ENCODE results near the gene SLC27A5. TPM values are rescaled to one million over a fixed set of nuclear protein-coding genes. Genes with fewer than 3 reads are reported as not detected.

Gene SLC27A5
- total and polyA plus RNA-seq, 2 of the 13 experiments (the other 11 are each of a cell fraction or from before 2014, with no cell fraction given) = 30.3 to 40.2 TPM

DNA sequence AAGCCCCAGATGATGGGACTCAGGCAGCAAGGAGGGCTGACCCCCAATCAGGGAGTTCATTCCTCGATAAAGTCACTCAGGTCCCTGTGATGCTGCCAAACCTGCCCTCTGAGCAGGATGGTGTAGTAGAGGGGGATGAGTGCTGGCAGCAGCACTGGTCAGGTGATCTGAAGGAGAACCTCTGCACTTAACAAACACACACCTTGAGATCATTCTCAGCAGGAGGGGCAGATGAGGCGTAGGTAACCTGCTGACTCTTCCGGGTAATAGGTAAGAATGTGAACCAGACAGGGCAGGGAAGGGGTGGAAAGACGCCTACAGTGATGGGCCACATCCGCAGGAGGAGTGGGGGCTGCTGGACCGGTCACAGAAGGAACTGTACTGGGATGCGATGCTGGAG, 32.5 kb downstream of the SLC27A5 start:
- H3K27ac ChIP-seq (ENCODE audit: extremely low read length, insufficient read depth, low read length) = no peak overlapping the region
- H3K27me3 ChIP-seq (ENCODE audit: control insufficient read depth in 1 of 2, insufficient read depth in 2 of 2, low read length in 2 of 2) = no peaks in the 10 kb centered on the region; a peak in 1 of 5 replicates
- H4K20me1 ChIP-seq (ENCODE audit: insufficient read depth, low read length) = no peaks in the 10 kb centered on the region
- in situ Hi-C loops (cut with HindIII; ENCODE audit: extremely low pct_ligation_motif_present, low pct_unique_long_range_greater_than_20kb) (no loop called here), intact Hi-C loops (cut with micrococcal nuclease; ENCODE audit: unreplicated experiment) (no loop called here)
- no peaks in the 10 kb centered on the region for H3K9me3 ChIP-seq (ENCODE audit: low read length)
- 99% methylated on average over 7 of the region's 7 CpGs for WGBS (ENCODE audit: low lambda C conversion rate)
- ChIA-PET CTCF (ENCODE audit: low intra/inter-chr PET ratio, low total read pairs) (no interaction called here), POLR2A (interaction anchor here (1.1 kb wide), 1 partner anchor 40 kb away, joined by 3 read pairs; the partner anchor contains the start of gene ZBTB45)
- peaks cover 1 to 18% of the 10 kb centered on the region in 2 experiments; a peak in 2 of 5 replicates for H3K36me3 ChIP-seq (replicated peaks in 1 of 2; ENCODE audit: control insufficient read depth in 1 of 2, insufficient read depth in 2 of 2, low read length in 2 of 2)
- FAIRE-seq (no peak), ATAC-seq (no peak), DNase-seq (ENCODE audit: low spot score) (no peak)
- no peaks in the 10 kb centered on the region for H3K79me2 ChIP-seq (ENCODE audit: insufficient read depth, low read length)
- no TSS peak for BruUV-seq (replicated peaks)
- H3K4me2 ChIP-seq (ENCODE audit: low read depth, low read length) = no peak overlapping the region
- no peak overlapping the region for H3K9ac ChIP-seq (ENCODE audit: insufficient read depth, low read depth, low read length)
- H3K4me1 ChIP-seq (ENCODE audit: insufficient read depth, low read length) = peaks cover 20% of the 10 kb centered on the region
- H2AFZ ChIP-seq (ENCODE audit: low read length) = no peak overlapping the region
- H3K4me3 ChIP-seq (replicated peaks in 1 of 3; ENCODE audit: insufficient read depth in 1 of 3, low read depth in 2 of 3, low read length in 3 of 3) = no peak overlapping the region
- TF ChIP-seq, protein P1, sequence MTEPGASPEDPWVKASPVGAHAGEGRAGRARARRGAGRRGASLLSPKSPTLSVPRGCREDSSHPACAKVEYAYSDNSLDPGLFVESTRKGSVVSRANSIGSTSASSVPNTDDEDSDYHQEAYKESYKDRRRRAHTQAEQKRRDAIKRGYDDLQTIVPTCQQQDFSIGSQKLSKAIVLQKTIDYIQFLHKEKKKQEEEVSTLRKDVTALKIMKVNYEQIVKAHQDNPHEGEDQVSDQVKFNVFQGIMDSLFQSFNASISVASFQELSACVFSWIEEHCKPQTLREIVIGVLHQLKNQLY (CRISPR knock-in tag; IDR thresholded peaks at IDR 0.05) = no peak
- TF ChIP-seq KLF11 (CRISPR knock-in tag; IDR thresholded peaks at IDR 0.05) (no peak), SRY (CRISPR knock-in tag; IDR thresholded peaks at IDR 0.05) (no peak), MED13 (CRISPR knock-in tag; IDR thresholded peaks at IDR 0.05) (no peak), KDM5B (CRISPR knock-in tag; IDR thresholded peaks at IDR 0.05; ENCODE audit: borderline replicate concordance) (no peak), SMARCE1 (IDR thresholded peaks at IDR 0.05; ENCODE audit: borderline replicate concordance) (no peak), DPF2 (CRISPR knock-in tag; IDR thresholded peaks at IDR 0.05; ENCODE audit: borderline replicate concordance, low read depth) (no peak), JUN (CRISPR knock-in tag; IDR thresholded peaks at IDR 0.05) (no peak), ZKSCAN1 (IDR thresholded peaks at IDR 0.05; ENCODE audit: low read length) (no peak), PCBP2 (optimal IDR thresholded peaks at IDR 0.05; ENCODE audit: low read depth, low read length, poor library complexity, severe bottlenecking) (no peak), ZNF724P (CRISPR knock-in tag; IDR thresholded peaks at IDR 0.05; ENCODE audit: borderline replicate concordance) (no peak), ZNF550 (CRISPR knock-in tag; IDR thresholded peaks at IDR 0.05; ENCODE audit: borderline replicate concordance) (no peak), ZNF850 (CRISPR knock-in tag; conservative IDR thresholded peaks at IDR 0.05) (no peak), ZNF296 (CRISPR knock-in tag; conservative IDR thresholded peaks at IDR 0.05) (no peak), ZNF264 (CRISPR knock-in tag; IDR thresholded peaks at IDR 0.05) (no peak), ZNF792 (CRISPR knock-in tag; IDR thresholded peaks at IDR 0.05) (no peak)
- TF ChIP-seq, protein P2, sequence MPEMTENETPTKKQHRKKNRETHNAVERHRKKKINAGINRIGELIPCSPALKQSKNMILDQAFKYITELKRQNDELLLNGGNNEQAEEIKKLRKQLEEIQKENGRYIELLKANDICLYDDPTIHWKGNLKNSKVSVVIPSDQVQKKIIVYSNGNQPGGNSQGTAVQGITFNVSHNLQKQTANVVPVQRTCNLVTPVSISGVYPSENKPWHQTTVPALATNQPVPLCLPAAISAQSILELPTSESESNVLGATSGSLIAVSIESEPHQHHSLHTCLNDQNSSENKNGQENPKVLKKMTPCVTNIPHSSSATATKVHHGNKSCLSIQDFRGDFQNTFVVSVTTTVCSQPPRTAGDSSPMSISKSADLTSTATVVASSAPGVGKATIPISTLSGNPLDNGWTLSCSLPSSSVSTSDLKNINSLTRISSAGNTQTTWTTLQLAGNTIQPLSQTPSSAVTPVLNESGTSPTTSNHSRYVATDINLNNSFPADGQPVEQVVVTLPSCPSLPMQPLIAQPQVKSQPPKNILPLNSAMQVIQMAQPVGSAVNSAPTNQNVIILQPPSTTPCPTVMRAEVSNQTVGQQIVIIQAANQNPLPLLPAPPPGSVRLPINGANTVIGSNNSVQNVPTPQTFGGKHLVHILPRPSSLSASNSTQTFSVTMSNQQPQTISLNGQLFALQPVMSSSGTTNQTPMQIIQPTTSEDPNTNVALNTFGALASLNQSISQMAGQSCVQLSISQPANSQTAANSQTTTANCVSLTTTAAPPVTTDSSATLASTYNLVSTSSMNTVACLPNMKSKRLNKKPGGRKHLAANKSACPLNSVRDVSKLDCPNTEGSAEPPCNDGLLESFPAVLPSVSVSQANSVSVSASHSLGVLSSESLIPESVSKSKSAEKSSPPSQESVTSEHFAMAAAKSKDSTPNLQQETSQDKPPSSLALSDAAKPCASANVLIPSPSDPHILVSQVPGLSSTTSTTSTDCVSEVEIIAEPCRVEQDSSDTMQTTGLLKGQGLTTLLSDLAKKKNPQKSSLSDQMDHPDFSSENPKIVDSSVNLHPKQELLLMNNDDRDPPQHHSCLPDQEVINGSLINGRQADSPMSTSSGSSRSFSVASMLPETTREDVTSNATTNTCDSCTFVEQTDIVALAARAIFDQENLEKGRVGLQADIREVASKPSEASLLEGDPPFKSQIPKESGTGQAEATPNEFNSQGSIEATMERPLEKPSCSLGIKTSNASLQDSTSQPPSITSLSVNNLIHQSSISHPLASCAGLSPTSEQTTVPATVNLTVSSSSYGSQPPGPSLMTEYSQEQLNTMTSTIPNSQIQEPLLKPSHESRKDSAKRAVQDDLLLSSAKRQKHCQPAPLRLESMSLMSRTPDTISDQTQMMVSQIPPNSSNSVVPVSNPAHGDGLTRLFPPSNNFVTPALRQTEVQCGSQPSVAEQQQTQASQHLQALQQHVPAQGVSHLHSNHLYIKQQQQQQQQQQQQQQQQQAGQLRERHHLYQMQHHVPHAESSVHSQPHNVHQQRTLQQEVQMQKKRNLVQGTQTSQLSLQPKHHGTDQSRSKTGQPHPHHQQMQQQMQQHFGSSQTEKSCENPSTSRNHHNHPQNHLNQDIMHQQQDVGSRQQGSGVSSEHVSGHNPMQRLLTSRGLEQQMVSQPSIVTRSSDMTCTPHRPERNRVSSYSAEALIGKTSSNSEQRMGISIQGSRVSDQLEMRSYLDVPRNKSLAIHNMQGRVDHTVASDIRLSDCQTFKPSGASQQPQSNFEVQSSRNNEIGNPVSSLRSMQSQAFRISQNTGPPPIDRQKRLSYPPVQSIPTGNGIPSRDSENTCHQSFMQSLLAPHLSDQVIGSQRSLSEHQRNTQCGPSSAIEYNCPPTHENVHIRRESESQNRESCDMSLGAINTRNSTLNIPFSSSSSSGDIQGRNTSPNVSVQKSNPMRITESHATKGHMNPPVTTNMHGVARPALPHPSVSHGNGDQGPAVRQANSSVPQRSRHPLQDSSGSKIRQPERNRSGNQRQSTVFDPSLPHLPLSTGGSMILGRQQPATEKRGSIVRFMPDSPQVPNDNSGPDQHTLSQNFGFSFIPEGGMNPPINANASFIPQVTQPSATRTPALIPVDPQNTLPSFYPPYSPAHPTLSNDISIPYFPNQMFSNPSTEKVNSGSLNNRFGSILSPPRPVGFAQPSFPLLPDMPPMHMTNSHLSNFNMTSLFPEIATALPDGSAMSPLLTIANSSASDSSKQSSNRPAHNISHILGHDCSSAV (CRISPR knock-in tag; IDR thresholded peaks at IDR 0.05; ENCODE audit: borderline replicate concordance) = no peak

Measured in HepG2 (cell line).